GM21360 (cell line): Measurements from ENCODE around the gene LDAH.
A peak's percentile ranks its signal among the peaks of the same experiment; 100 is the strongest.
"Not testable (repeated sequence)": the region's sequence is repeated elsewhere in the genome, so short reads cannot be mapped to it uniquely, and the experiment has no call there.

Experiments used
- ATAC-seq: cut with Tn5 transposase; IDR thresholded peaks from one replicate; pipeline ENCODE4 v1.9.1; 2021; ENCODE audit warnings: mild to moderate bottlenecking, moderate library complexity; ENCODE audit not compliant: unreplicated experiment

LDAH gene

DNA sequence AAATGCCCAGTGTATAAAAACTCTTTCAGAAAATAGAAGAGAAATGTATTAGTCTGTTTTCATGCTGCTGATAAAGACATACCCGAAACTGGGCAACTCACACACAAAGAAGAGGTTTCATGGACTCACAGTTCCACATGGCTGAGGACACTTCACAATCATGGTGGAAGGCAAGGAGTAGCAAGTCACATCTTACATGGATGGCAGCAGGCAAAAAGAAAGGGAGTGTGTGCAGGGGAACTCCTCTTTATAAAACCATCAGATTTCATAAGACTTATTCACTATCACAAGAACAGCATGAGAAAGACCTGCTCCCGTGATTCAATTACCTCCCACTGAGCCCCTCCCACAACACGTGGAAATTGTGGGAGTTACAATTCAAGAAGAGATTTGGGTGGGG is 29.0 kb downstream of the LDAH start:
- not testable (repeated sequence) for ATAC-seq

DNA sequence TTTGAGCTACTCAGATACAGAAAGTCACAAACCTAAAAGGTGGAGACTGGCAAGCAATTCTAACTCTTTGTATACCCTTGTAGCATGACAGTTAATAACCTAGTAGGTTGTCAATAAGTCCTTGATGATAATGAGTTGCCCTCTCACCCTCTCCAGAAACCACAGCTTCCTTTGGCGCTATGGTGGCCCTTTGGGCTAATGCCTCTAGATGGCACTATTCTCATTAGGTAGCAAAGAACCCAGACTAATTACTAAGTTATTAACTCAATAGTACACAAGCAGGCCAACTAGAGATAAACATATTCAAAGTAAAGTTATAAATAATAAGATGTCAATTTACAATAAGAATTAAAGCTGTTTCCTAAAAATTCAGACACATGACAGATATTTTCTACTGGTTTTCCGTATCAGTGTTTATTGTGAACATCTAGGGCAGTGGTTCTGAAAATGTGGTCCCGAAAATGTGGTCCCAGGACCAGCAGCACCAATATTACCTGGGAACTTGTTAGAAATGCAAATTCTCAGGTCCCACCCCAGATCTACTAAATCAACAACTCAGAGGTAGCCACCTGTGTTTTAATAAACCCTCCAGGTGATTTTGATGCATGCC is 41.1 kb downstream of the LDAH start:
- ATAC-seq = peak; percentile 78

DNA sequence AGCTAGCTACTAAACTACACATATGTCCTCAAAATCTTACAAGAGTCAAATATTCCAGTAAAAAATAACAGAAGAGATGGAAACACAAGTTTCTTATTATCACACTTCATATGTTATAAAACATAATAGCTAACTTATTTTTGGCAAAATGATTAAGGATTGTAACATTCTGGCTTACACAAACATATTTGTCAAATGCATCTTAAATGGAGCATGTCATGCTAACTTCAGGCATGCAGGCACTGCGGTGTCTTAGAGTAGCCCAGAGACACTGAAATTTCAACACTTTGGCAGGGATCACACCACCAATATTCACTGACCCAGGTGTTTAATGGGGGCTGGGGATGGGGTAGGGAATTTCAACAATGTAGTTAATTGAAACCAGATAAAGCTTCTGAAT is 51.6 kb downstream of the LDAH start:
- no peak for ATAC-seq

DNA sequence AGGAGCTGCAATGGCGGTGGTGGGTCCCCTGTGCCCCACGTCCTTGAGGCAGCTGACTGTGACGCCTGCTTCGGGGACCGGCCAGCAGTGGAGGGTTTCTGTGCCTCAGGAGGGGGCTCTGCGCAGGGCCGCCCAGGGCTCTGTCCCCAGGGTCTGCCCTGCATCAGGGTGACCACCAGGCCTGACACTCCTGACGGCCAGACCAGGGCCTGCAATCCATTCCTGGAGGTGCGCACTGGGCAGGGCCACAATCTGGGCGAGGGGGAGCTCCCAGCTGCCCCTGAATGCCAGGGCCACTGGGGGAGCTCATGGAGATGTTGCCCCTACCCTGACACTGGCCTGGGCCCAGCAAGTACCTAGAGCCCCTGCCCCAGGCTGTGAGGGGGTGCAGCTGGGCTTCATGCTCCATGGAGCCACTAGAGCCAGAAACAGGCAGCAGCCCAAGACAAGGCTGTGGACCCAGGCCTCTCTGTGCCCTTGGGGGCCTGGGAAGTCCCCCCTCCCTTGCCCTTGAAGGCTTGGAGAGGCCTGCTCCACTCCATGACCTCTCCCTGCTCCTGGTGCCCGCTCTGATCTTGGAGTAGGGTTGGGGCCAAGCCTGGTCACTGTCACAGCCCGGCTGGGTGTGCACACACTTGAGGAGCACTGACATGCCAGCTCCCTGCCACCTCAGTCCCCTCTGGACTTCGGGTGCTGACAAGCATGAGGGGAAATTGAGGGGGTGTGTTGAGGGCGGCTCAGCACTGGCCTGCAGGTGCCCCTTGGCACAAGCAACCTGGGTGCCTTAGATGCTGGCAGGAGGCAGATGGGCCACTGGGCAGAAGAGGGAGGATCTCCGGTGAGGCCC is 55.9 kb downstream of the LDAH start:
- no peak for ATAC-seq

DNA sequence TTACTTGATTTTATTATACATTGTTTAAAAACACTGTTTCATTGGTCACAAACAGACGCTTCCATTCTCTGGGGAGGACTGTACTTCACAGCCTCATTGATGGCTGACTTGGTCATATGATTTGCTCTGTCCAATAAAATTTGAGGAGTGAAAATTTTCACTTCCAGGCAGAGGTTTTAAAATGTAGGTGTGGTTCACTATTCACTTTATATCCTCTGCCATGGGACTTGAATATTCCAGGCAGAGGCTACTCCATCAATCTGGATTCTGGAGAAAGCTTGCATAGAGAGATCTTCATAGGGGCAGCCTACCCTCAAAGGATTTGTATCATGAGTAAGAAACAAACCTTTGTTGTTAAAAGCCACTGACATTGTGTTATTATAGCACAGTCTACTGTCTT is 56.7 kb downstream of the LDAH start:
- no peak for ATAC-seq

DNA sequence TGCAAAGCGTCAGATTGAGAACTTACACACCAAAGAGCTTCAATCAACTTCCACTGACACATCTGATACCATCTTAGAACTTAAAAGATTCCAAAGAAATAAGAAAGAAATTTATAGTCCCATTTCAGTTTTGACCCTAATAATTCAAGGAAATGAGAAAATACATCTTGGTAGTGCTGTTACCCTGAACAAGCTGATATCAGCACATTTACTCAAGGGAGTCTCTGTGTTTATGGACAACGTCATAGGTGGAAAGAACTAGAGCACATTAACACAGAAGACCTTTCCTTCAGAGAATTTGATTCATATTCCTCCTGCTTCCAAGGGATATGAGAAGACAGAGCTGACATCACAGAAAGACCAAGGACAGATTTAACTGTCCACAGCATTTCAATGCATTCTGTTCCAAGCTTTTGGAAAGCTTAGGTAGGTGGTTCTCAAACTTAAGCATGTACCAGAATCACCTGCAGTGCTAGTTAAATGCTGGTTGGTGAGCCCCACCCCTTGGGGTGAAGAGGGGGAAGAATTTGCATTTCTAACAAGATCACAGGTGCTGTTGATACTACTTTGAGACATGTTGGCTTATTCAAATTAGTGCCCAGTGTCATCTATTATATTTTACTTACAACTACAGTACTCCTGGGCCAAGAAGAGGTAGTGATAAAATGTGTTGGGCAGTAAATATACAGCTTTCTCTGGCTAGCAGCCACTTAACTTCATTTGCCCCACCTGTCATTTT is 59.8 kb downstream of the LDAH start:
- ATAC-seq = no peak

DNA sequence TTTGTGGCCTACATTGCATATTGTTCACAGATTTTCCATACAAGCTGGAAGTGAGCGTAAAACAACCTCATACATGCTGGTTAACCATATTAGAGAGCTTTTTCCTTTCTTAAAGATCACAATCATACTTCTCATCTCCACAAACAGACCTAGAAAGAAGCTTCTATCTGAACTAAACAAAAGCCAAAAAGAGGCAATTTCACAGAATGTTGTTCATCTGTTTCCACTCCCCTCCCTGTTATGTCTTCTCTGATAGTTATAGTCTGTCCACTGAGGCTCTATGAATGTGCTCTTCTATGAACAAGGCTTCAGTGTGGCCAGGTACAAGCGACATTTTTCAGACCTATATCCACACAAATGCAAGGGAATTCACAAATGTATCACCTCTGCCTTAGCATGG is 63.4 kb downstream of the LDAH start:
- ATAC-seq = no peak

DNA sequence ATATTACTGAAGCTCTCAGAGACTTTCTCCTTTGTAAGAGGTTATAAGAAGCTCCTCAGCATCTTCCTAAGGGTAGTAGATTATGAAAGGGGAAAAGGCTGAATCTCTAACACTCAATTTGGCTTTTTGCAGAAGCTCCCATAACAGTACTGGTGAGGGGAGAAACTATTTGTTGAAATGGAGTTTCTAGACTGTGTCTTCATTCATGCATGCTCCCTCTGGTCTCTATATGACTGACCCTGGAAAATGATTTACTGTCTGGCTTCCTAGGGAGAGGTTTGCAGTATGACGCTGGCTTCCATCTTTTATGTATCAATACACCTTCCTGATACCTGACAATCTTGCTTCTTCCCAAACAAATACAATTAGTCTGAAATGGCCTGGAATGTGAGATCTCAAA is 63.9 kb downstream of the LDAH start:
- ATAC-seq = no peak

DNA sequence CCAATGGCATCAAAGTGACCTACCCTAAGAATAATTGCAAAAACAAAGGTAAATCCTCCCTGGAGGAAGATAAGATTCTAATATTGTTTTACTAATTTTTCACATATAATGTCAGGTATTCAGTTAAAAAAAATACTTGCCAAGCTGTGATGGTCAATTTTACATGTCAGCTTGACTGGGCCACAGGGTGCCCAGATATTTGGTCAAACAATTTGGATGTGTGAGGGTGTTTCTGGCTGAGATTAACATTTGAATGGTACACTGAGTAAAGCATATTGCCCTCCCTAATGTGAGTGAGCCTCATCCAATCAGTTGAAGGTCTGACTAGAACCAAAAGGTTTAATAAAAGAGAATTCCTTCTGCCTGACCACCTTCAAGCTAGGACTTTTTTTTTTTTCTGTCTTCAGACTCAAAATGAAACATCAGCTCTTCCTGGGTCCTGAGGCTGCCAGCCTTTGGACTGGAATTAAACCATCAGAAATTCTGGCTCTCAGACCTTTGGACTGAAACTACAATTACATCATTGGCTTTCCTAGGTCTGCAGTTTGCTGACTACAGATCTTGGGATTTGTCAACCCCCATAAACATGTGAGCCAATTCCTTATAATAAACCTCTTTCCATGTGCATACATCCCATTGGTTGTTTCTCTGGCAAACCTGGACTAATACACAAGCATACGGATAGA is 65.4 kb downstream of the LDAH start:
- no peak for ATAC-seq

DNA sequence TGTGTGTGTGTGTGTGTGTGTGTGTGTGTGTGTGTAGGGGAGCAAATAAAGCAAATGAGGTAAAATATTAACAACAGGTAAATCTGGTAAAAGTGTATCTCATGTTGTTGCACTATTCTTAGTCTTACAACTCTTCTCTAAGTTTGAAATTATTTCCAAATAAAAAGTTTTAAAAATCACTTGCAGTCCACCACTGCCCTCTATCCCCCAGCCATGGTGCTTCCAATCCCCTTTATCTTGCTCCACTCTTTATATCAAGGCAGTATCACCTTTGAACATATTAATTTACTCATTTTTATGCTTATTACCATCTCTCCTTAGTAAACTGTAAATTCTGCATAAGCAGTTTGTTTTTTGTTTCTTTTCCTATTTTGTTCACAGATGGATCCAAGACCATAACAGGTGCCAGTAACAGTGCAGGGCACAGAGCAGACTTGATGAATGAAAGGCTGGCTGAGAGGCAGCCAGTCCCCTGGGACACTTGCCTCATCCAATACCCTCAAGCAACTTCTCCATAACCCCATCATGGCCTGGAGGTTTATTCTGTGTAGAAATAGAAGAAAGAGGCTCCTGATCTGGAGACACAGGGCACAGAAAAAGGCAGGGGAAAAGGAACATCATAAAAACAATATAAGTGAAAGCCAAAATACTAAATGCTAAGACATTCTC is 67.6 kb downstream of the LDAH start:
- no peak for ATAC-seq

DNA sequence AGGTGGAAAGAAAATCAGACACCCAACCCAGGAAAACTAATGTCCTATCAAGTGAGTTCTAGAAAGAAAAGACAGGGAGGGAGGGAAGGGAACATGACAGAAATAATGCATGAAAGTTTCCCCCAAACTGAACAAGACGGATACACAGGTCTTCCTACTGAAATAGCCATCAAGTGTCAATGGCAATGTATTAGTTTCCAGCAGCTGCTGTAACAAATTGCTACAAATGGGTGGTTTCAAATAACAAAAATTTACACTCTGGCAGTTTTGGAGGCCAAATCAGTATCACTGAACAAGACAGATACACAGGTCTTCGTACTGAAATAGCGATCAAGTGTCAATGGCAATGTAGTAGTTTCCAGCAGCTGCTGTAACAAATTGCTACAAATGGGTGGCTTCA is 70.6 kb downstream of the LDAH start:
- no peak for ATAC-seq

DNA sequence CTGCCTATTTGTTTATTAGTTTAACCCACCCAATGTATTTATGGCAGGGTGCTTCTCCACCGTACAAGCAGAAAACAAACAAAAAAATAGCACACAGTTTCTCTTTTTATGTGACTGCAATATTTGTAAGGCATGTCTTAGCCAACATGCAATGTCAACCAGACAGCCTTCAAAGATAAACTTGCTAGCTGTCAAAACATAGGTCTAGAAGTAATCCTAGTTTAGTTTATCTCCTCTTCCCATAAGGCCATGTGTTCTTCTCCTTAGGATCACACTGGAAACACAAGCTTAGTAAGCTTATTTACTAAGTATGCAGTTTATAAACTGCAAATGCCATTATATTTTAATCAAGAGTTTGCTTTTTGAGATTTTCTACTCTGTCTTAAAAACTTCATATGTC is 75.6 kb downstream of the LDAH start:
- ATAC-seq = no peak

DNA sequence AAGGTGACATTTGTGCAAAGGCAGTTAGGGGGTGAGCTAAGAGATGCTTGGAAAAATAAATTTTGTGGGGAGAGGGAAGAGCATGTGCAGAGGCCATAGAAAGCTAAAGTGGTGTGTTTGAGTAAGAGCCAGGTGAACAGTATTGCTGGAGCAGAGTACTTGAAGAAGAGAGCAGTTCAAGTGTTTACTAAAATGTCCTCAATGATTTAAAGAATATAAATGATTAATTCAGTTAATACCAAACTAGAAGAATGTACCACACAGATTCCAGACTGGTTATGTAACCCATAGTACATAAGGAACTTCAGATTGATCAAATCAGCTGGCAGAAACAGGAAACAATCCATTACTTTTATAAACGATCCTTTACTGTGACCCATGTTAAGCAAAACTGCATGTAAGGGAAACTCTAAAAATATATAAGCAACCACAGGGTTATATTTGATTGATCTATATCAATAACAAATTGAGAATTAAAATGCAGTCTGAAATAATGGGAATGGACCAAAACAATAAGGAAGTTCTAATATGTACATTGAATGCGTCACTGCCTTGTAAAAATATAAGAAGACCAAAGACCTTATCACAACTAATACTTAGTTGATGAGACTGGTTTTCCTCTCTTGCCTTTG is 76.9 kb downstream of the LDAH start:
- ATAC-seq = no peak

DNA sequence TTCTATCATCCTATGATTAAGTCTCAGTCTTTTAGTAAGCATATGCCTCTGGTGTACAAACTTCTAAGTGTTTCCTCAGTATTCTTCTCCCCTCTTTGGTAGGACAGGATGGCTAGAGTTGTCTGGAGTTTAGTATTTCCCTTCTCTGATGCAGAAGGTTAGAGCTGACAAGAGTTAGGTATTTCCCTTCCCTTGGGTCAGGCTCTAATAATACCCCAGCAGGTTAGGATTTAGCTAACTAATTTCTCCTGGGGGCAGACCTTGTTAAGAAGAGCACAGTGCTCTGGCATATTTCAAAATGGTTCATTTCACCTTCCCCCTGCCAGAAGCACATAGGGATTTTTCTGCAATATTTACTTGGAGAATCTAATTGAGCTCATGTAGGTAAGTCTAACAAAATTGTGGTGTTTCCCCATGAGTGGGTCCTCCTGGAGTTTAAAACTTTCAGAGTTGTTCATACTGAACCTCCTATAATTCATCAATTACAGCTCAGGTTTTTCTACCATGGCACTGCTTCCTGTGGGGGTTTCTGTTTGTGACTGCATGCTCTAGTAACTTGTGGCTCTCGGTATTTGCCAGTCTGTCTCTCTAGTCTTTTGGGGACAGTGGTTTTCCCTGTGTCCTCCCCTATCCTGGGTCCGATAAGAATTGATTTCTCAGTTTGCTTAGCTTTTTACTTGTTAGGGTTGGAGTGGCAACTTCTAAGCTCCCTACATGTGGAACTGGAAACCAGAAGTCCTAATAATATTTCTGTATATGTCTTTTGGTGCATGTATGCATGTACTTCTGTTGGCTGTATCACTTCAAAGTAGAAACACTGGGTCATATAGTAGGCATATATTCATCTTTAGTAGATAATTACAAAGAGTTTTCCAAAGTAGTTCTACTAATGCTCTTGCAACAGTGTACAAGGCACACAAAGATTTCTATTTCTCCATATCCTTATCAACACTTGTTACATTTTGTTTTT is 78.2 kb downstream of the LDAH start:
- ATAC-seq = peak; percentile 93

DNA sequence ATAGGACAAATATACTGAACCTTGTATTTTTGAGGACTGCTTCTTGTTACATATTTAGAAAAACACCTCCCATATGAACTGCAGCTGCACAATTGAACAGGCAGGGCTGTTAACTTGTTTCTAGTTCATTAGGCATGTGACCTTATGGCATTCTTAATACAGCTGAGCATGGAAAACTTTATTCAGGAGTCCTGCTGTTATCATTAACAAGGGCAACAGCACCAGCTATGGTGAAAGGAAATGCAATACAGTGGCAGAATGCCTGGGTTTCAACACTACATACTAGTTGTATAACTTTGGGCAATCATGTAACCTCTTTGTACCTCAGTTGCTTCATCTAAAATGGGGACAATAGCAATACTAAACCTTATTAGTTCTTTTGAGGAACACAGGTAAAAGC is 84.1 kb downstream of the LDAH start:
- no peak for ATAC-seq

DNA sequence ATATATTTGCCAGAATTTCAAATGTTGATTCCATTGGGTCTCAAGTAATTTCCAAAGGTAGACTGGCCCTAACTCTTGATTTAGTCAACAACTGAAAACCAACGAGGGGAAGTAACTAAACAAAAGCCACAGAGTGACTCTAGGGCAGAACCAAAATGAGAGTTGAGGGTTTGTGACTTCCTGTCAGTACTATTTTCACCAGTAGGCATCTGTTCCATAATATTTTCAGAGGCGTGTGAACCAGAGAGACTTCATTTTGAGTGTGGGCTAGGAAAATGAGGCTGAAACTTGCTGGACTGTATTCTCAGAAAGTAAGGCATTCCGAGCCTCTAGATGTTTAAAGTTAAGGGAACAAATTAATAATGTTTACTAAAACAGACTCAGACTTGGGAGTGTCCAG is 85.4 kb downstream of the LDAH start:
- peak; percentile 95 for ATAC-seq

DNA sequence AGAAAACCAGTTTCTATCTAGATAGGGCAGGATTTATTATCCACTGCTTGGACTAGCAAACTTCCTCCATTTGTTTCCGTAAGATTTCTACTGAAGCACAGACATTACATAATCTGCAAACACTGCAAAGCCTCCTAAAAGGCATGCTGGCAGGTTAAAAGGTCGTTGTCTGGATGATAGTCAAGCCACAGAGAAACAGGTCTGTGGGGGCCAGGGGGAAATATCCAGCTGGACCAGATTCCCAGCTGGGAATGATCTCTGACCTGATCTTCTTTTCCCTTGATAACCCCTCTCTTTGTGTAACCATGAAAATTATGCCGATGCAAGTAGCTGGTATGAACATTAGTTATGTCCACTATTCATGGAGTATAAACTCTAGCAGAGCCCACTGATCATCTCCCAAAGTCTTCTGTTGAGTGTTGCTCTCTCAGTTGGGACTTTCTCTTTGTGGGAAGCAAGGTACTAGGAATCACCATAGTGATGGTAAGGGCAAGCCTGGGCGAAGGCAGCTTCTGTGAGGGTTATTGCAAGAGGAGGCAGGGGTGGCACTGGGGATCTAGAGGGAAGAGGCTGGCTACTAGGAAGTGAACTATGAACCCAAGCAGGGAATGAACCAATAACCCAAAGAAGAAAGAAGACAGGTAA is 94.7 kb downstream of the LDAH start:
- no peak for ATAC-seq

DNA sequence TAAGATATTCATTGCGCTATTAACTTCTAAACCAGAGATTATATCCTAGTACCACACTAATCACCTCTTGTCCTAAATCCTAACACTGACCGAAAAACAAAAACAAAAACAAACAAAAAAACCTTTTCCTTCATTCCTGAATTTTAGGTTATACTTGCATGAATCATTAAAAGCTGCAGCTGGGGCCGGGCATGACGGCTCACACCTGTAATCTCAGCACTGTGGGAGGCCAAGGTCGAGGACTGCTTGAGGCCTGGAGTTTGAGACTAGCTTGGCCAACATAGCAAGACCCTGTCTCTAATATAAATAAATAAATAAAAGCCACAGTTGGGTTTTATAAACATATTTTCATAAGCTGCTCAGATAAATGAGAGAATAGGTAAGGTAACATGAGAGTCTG is 96.0 kb downstream of the LDAH start:
- no peak for ATAC-seq

DNA sequence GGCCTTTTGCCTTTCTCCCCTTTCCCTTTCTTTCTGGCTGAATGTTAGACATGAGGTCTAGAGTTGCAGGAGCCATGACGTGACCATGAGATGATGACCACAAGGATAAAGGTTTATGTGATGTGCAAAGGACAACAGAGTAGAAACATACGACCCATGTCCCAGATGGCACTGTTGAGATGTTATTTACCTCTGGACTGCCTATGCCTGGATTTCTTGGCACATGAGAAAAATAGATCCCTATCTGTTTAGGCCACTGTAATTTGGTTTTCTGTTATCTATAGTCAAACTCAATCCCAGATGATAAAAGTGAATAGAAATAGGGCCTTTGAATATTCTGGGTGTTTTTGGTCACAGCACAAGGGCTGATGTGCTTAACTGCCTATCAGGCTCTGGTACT is 97.1 kb downstream of the LDAH start:
- ATAC-seq = no peak
